H1 (cell line): Measurements from ENCODE around the gene KIF23.

ENCODE experiments used
- BRCA1 ChIP-seq: IDR thresholded peaks from 2 replicates; pipeline ENCODE4 v1.6.1; 2012; ENCODE audit warnings: low read depth, low read length, improper control_type of control experiment
- CTCF ChIP-seq, 3 experiments: IDR thresholded peaks; 1 replicate in 2 of 3; 2 replicates in 1 of 3; pipeline versions ENCODE4 v1.5.1 to v1.6.1; 2011; ENCODE audit warnings: low read length in 3 of 3, mild to moderate bottlenecking in 3 of 3, inconsistent platforms in 2 of 3, low read depth in 1 of 3, moderate library complexity in 1 of 3; ENCODE audit not compliant: insufficient read depth in 1 of 3; ENCODE audit errors: control extremely low read depth in 1 of 3
- EP300 ChIP-seq, 2 experiments: IDR thresholded peaks; 1 replicate in 1 of 2; 2 replicates in 1 of 2; pipeline ENCODE4 v1.6.1; 2011 to 2012; ENCODE audit warnings: low read depth in 2 of 2, low read length in 2 of 2, mild to moderate bottlenecking in 2 of 2, borderline replicate concordance in 1 of 2, inconsistent platforms in 1 of 2, moderate library complexity in 1 of 2
- EZH2 ChIP-seq: fragments of 200-600 bp; sonication (generic); IDR thresholded peaks from 2 replicates; pipeline ENCODE4 v1.7.1; 2012; ENCODE audit warnings: low read depth, mild to moderate bottlenecking, moderate library complexity, low read length, inconsistent platforms; ENCODE audit not compliant: severe bottlenecking
- FOSL1 ChIP-seq: IDR thresholded peaks from 2 replicates; pipeline ENCODE4 v1.6.1; 2011; ENCODE audit warnings: mild to moderate bottlenecking, low read depth, low read length, moderate library complexity; ENCODE audit not compliant: insufficient read depth
- POLR2AphosphoS5 ChIP-seq: IDR thresholded peaks from 2 replicates; pipeline ENCODE4 v1.6.1; 2011; ENCODE audit warnings: low read depth, low read length
- SIN3A ChIP-seq, 2 experiments: IDR thresholded peaks in 1 of 2; conservative IDR thresholded peaks in 1 of 2; 2 replicates each; pipeline ENCODE4 v1.6.1; 2011 to 2012; ENCODE audit warnings: low read length in 2 of 2, improper control_type of control experiment in 1 of 2, low read depth in 1 of 2, mild to moderate bottlenecking in 1 of 2
- SP1 ChIP-seq: IDR thresholded peaks from 2 replicates; pipeline ENCODE4 v1.6.1; 2011; ENCODE audit warnings: low read depth, low read length
- TEAD4 ChIP-seq: IDR thresholded peaks from 2 replicates; pipeline ENCODE4 v1.6.1; 2012; ENCODE audit warnings: low read depth, low read length, inconsistent platforms, mixed read lengths

DNA sequence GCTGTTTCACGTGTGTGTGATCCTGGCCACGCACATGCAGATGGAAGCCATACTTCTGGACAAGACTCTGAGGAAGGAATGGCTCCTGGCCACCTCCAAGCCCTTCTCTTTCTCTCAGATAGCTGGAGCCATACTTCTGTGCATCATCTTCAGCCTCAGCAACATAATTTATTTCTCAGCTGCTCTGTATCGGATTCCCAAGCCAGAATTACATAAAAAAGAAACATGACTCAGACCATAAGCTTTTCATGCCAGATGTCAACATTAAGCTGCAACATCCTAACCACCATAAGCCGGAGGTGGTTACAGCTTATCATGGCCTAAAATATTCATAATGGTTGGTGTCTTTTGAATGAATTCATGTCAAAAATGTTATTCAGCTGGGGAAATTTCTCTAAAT, 10.6 kb upstream of the KIF23 start:
- TF ChIP-seq CTCF (IDR thresholded peaks at IDR 0.05; ENCODE audit: control extremely low read depth in 1 of 3, insufficient read depth in 1 of 3, low read depth in 1 of 3, low read length in 3 of 3) (no peak), BRCA1 (no peak), SP1 (no peak), FOSL1 (no peak), SIN3A (conservative IDR thresholded peaks at IDR 0.05 in 1 of 2, IDR thresholded peaks at IDR 0.05 in 1 of 2; ENCODE audit: low read depth in 1 of 2, low read length in 2 of 2) (no peak), EZH2 (no peak), POLR2AphosphoS5 (no peak), TEAD4 (no peak), EP300 (IDR thresholded peaks at IDR 0.05; ENCODE audit: borderline replicate concordance in 1 of 2, low read depth in 2 of 2, low read length in 2 of 2) (no peak)
